Prostate gland (tissue), 2 donors: Measurements from ENCODE around the gene MYOC. TPM values are rescaled to one million over a fixed set of nuclear protein-coding genes. Genes with fewer than 3 reads are reported as not detected.

Source experiments
- DNase-seq: peaks from one replicate; pipeline ENCODE4 v3.0.0-alpha.2; 2019; ENCODE audit warnings: low spot score
- H3K27ac ChIP-seq, 2 donors: fragments of 200-600 bp; sonication (generic); 2 replicates each; pipeline ENCODE4 v1.5.1; 2017 to 2019
- H3K27me3 ChIP-seq: fragments of 200-600 bp; sonication (generic); replicated peaks from 2 replicates; pipeline ENCODE4 v1.5.1; 2019; ENCODE audit not compliant: insufficient read depth
- H3K36me3 ChIP-seq, 2 donors: fragments of 200-600 bp; sonication (generic); 1 replicate in 1 of 2; 2 replicates in 1 of 2; pipeline versions ENCODE4 v1.5.1 to v1.8.1; 2017 to 2019
- H3K4me1 ChIP-seq: fragments of 200-600 bp; sonication (generic); replicated peaks from 2 replicates; pipeline ENCODE4 v1.5.1; 2019
- H3K4me3 ChIP-seq, 2 donors: fragments of 200-600 bp; sonication (generic); 2 replicates each; pipeline ENCODE4 v1.5.1; 2017 to 2019
- H3K9me3 ChIP-seq: fragments of 200-600 bp; sonication (generic); 2 replicates; pipeline ENCODE4 v1.5.1; 2017
- CTCF ChIP-seq, 4 experiments: fragments of 200-600 bp in 2 of 4; fragments of 450-650 bp in 2 of 4; sonication (generic) in 2 of 4; IDR thresholded peaks; 1 replicate in 3 of 4; 2 replicates in 1 of 4; pipeline ENCODE4 v1.5.1; 2016 to 2019; ENCODE audit warnings: antibody characterized with exemption in 4 of 4, mild to moderate bottlenecking in 2 of 4, moderate library complexity in 2 of 4
- POLR2A ChIP-seq: fragments of 450-650 bp; IDR thresholded peaks from one replicate; pipeline ENCODE4 v1.6.1; 2016; ENCODE audit warnings: antibody characterized with exemption, mild to moderate bottlenecking
- POLR2AphosphoS5 ChIP-seq: sonication (generic); formaldehyde crosslinking; IDR thresholded peaks from one replicate; pipeline ENCODE4 v1.6.1; 2017; ENCODE audit warnings: antibody characterized with exemption
- WGBS: methylation state at CpG from one replicate; pipeline ENCODE4 v1.1.5; 2018; 5-methylcytosine and 5-hydroxymethylcytosine counted together
- intact Hi-C: fragments of 100-400 bp; cut with DNase I; formaldehyde crosslinking; loops from one replicate; pipeline ENCODE4 v1.14.2; 2022
- total RNA-seq, 2 donors: library from RNA; depleted of rRNA; stranded (reverse); fragments of >200 nt; gene quantifications; one replicate each; pipeline ENCODE4 v1.1.0, GENCODE V29; 2016

The MYOC gene
- total RNA-seq, 2 donors from 2014 or later = 3.7 to 5.7 TPM

DNA sequence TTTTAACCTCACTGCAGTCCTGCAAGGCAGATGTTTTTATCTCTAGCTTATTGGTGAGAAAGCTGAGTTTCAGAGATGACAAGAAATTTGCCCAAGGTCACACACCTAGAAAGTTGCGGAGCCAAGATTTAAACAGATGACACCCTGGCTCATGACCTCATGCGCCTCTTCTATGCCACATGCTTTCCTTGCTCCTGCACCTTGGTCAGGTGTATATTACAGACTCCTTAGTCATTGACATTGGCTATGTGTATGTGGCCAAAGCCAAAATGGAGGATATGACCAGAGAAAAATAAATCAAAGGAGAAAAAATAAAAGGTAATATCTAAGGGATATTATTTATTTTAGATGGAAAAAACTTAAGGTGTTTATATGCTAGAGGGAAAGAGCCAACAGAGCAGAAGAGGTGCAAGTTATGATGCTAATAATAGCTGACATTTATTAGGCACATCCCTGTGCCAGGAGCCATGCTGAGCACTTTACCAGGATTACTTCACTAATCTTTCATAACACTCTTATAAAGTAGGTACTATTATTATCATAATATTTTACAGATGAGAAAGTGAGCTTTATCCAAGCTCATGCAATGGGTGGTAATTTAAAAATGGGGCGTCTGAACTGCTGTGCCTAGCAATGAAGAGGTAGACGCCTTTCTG, 13.8 kb upstream of the MYOC start:
- H3K9me3 ChIP-seq = no peaks in the 10 kb centered on the region
- H3K27me3 ChIP-seq = no peaks in the 10 kb centered on the region
- H3K36me3 ChIP-seq = no peaks in the 10 kb centered on the region
- peaks cover 5% of the 10 kb centered on the region for H3K4me1 ChIP-seq
- 70% methylated on average over 4 of the region's 4 CpGs for WGBS
- no peak overlapping the region for H3K27ac ChIP-seq
- DNase-seq = no peak
- no peak overlapping the region for H3K4me3 ChIP-seq
- intact Hi-C loops = no loop called here
- TF ChIP-seq CTCF (IDR thresholded peaks at IDR 0.05) (no peak), POLR2AphosphoS5 (peak; percentile 34)

DNA sequence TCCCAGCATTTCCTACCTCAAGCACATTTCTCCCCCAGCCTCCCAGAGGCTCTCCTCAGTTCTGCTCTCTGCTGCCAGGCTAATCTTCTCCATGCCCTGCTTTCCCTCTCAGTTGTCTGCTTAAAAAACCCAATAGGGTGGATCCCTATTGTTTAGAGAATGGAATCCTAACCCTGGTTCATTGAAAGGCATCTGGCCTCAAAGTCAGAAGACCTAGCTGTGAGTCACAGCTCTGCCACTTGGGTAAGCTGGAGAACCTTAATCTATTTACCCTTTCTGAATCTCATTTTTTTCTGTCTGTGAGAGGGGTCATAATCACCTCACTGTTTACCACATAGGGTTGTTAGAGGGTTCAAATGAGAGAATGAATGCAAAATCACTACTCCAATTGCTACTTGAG, 12.5 kb upstream of the MYOC start:
- TF ChIP-seq POLR2A (no peak), CTCF (IDR thresholded peaks at IDR 0.05) (no peak), POLR2AphosphoS5 (no peak)
- no peak for DNase-seq
- Histone ChIP-seq H3K4me3 (no peak overlapping the region), H3K27me3 (no peaks in the 10 kb centered on the region), H3K27ac (peak overlapping the region; percentile 61 to 64), H3K36me3 (no peaks in the 10 kb centered on the region), H3K4me1 (peaks cover 5% of the 10 kb centered on the region), H3K9me3 (no peaks in the 10 kb centered on the region)
- intact Hi-C loops = no loop called here

- H3K27ac ChIP-seq = peak overlapping the region; percentile 61 to 64
- intact Hi-C loops = no loop called here
- H3K36me3 ChIP-seq = no peaks in the 10 kb centered on the region
- H3K9me3 ChIP-seq = no peaks in the 10 kb centered on the region
- H3K27me3 ChIP-seq = no peaks in the 10 kb centered on the region
- no peak for TF ChIP-seq CTCF (IDR thresholded peaks at IDR 0.05)
- no peak for TF ChIP-seq POLR2A
- TF ChIP-seq POLR2AphosphoS5 = no peak
- H3K4me3 ChIP-seq = no peak overlapping the region
- H3K4me1 ChIP-seq = peaks cover 5% of the 10 kb centered on the region
- no peak for DNase-seq
- WGBS = 57% methylated on average over 4 of the region's 4 CpGs
These were observed 11.5 kb upstream of the MYOC start for GRCh38 chr1:171663854-171664575.

DNA sequence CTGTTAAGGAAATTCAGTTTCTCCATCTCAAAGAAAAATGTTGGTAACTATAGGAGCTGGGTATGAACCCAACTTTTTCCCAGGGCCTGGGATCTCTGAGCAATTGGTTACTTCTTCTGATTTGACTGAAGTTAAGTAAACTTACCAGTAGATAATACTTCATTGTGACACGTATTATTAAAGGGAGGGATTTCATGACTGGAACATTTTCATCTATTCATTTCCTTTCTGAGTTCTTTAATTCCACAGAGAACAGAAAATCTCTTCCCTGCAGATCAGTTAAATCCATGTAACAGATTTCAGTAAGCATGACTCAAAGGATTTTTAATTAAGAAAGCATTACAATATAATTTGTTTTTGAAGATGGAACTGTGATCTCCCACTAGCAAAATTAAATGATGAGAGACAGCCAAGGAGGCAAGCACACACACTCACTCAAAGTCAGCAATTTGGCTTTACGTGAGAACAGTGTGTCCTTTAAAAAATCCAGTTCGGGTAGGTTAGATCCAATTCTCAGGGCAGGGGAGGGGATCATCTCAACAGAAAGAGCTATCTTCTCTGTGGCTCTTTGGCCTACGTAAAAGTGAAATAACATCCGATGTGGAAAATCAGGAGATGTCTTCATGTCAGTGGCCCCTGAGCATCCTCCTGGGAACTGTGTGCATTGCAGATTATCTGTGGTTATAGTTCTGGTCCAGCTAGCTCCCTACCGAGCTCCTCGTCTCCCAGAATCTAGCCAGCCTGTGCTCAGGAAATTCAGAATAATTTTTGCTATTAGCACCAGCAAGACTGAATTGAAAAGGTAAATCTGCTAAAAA, 10.8 kb upstream of the MYOC start:
- intact Hi-C loops = no loop called here
- H3K36me3 ChIP-seq = no peaks in the 10 kb centered on the region
- no peak for DNase-seq
- peaks cover 5% of the 10 kb centered on the region for H3K4me1 ChIP-seq
- H3K9me3 ChIP-seq = no peaks in the 10 kb centered on the region
- TF ChIP-seq POLR2AphosphoS5 (peak; percentile 68), CTCF (IDR thresholded peaks at IDR 0.05) (no peak), POLR2A (no peak)
- H3K27ac ChIP-seq = peak overlapping the region; percentile 61 to 64
- no peak overlapping the region for H3K4me3 ChIP-seq
- H3K27me3 ChIP-seq = no peaks in the 10 kb centered on the region
- 50% methylated on average over 7 of the region's 7 CpGs for WGBS
